ENCODE measurements around the gene GAL3ST2. TPM values are rescaled to one million over a fixed set of nuclear protein-coding genes. Genes with fewer than 3 reads are reported as not detected.
A peak's percentile ranks its signal among the peaks of the same experiment; 100 is the strongest.
"Not testable (repeated sequence)": the region's sequence is repeated elsewhere in the genome, so short reads cannot be mapped to it uniquely, and the experiment has no call there.

GAL3ST2 gene
- total RNA-seq (1.1 TPM), polyA plus RNA-seq (not detected)

- H3K27me3 Mint-ChIP-seq = no peaks in the 10 kb centered on the region
- Histone ChIP-seq H3K9me3 (ENCODE audit: control insufficient read depth in 2 of 2, low read length in 2 of 2) (peaks cover 0 to 5% of the 10 kb centered on the region in 2 experiments), H3K27ac (ENCODE audit: insufficient read depth, low read length, poor library complexity, severe bottlenecking) (no peak within 1 kb of the TSS), H3K36me3 (ENCODE audit: control insufficient read depth, insufficient read depth, low read length) (no peaks in the 10 kb centered on the region), H3K27me3 (ENCODE audit: control insufficient read depth, insufficient read depth, low read length) (no peaks in the 10 kb centered on the region), H3K4me3 (ENCODE audit: low read depth, low read length) (no peak within 1 kb of the TSS), H3K4me1 (ENCODE audit: control insufficient read depth, insufficient read depth, low read length, poor library complexity, severe bottlenecking) (peaks cover 11% of the 10 kb centered on the region)
- no peaks in the 10 kb centered on the region for H3K36me3 Mint-ChIP-seq
- peaks cover 5 to 14% (median 7%) of the 10 kb centered on the region in 4 donors for H3K4me1 Mint-ChIP-seq
- ATAC-seq (ENCODE audit: low read depth in 2 of 2) (no peak), DNase-seq (no peak)
- H3K4me3 Mint-ChIP-seq = no peak within 1 kb of the TSS
- H3K9me3 Mint-ChIP-seq = peaks cover 0 to 8% (median 2%) of the 10 kb centered on the region in 7 donors
- H3K27ac Mint-ChIP-seq = no peak within 1 kb of the TSS
Measured at GRCh38 chr2:241776336-241777169, at the start of gene GAL3ST2. Gene GAL3ST2 (plus strand): TSS chr2:241776822. CDS start chr2:241776956, 134 bp downstream.

- Mint-ChIP-seq H3K4me3 (peak overlapping the region in 1 of 4 donors; percentile 23), H3K27ac (no peak overlapping the region), H3K27me3 (no peaks in the 10 kb centered on the region), H3K36me3 (peaks cover 18% of the 10 kb centered on the region), H3K4me1 (peaks cover 0 to 13% (median 2%) of the 10 kb centered on the region in 4 donors), H3K9me3 (no peaks in the 10 kb centered on the region)
- DNase-seq (no peak), ATAC-seq (ENCODE audit: low read depth in 2 of 2) (no peak)
- Histone ChIP-seq H3K9me3 (ENCODE audit: control insufficient read depth in 2 of 2, low read length in 2 of 2) (peaks cover 0 to 3% of the 10 kb centered on the region in 2 experiments), H3K4me1 (ENCODE audit: control insufficient read depth, insufficient read depth, low read length, poor library complexity, severe bottlenecking) (peaks cover 2% of the 10 kb centered on the region), H3K4me3 (ENCODE audit: low read depth, low read length) (no peak overlapping the region), H3K27me3 (ENCODE audit: control insufficient read depth, insufficient read depth, low read length) (no peaks in the 10 kb centered on the region), H3K36me3 (ENCODE audit: control insufficient read depth, insufficient read depth, low read length) (peaks cover 8% of the 10 kb centered on the region), H3K27ac (ENCODE audit: insufficient read depth, low read length, poor library complexity, severe bottlenecking) (no peak overlapping the region)
Measured at GRCh38 chr2:241728000-241728399, 48.6 kb upstream of the GAL3ST2 start.

- ATAC-seq (ENCODE audit: low read depth in 2 of 2) (no peak), DNase-seq (no peak)
- H3K36me3 Mint-ChIP-seq = peaks cover 12% of the 10 kb centered on the region
- no peaks in the 10 kb centered on the region for H3K27me3 Mint-ChIP-seq
- H3K36me3 ChIP-seq (ENCODE audit: control insufficient read depth, insufficient read depth, low read length) = peaks cover 2% of the 10 kb centered on the region
- no peaks in the 10 kb centered on the region for H3K9me3 Mint-ChIP-seq
- H3K4me3 Mint-ChIP-seq = no peak overlapping the region
- H3K27ac Mint-ChIP-seq = no peak overlapping the region
- H3K4me1 Mint-ChIP-seq = peaks cover 0 to 15% (median 4%) of the 10 kb centered on the region in 4 donors
- H3K4me3 ChIP-seq (ENCODE audit: low read depth, low read length) = no peak overlapping the region
- no peaks in the 10 kb centered on the region for H3K27me3 ChIP-seq (ENCODE audit: control insufficient read depth, insufficient read depth, low read length)
- H3K27ac ChIP-seq (ENCODE audit: insufficient read depth, low read length, poor library complexity, severe bottlenecking) = no peak overlapping the region
- peaks cover 3% of the 10 kb centered on the region for H3K4me1 ChIP-seq (ENCODE audit: control insufficient read depth, insufficient read depth, low read length, poor library complexity, severe bottlenecking)
- no peaks in the 10 kb centered on the region for H3K9me3 ChIP-seq (ENCODE audit: control insufficient read depth in 2 of 2, low read length in 2 of 2)
Measured at GRCh38 chr2:241728627-241729026, 48.0 kb upstream of the GAL3ST2 start.

- no peaks in the 10 kb centered on the region for H3K27me3 Mint-ChIP-seq
- no peaks in the 10 kb centered on the region for H3K9me3 ChIP-seq (ENCODE audit: control insufficient read depth in 2 of 2, low read length in 2 of 2)
- H3K4me3 ChIP-seq (ENCODE audit: low read depth, low read length) = no peak overlapping the region
- H3K9me3 Mint-ChIP-seq = no peaks in the 10 kb centered on the region
- no peak overlapping the region for H3K4me3 Mint-ChIP-seq
- ATAC-seq (ENCODE audit: low read depth in 2 of 2) = no peak
- peaks cover 9% of the 10 kb centered on the region for H3K4me1 ChIP-seq (ENCODE audit: control insufficient read depth, insufficient read depth, low read length, poor library complexity, severe bottlenecking)
- no peak overlapping the region for H3K27ac Mint-ChIP-seq
- no peak for DNase-seq
- no peaks in the 10 kb centered on the region for H3K27me3 ChIP-seq (ENCODE audit: control insufficient read depth, insufficient read depth, low read length)
- H3K4me1 Mint-ChIP-seq = peaks cover 0 to 18% (median 5%) of the 10 kb centered on the region in 4 donors
- H3K27ac ChIP-seq (ENCODE audit: insufficient read depth, low read length, poor library complexity, severe bottlenecking) = no peak overlapping the region
- peaks cover 5% of the 10 kb centered on the region for H3K36me3 Mint-ChIP-seq
- peaks cover 2% of the 10 kb centered on the region for H3K36me3 ChIP-seq (ENCODE audit: control insufficient read depth, insufficient read depth, low read length)
Measured at GRCh38 chr2:241729868-241730267, 46.8 kb upstream of the GAL3ST2 start.

- H3K4me1 ChIP-seq (ENCODE audit: control insufficient read depth, insufficient read depth, low read length, poor library complexity, severe bottlenecking) = peaks cover 18% of the 10 kb centered on the region
- H3K36me3 ChIP-seq (ENCODE audit: control insufficient read depth, insufficient read depth, low read length) = peaks cover 2% of the 10 kb centered on the region
- ATAC-seq (ENCODE audit: low read depth in 2 of 2) (no peak), DNase-seq (no peak)
- peaks cover 1% of the 10 kb centered on the region for H3K36me3 Mint-ChIP-seq
- H3K4me1 Mint-ChIP-seq = peaks cover 0 to 23% (median 5%) of the 10 kb centered on the region in 4 donors
- H3K27ac Mint-ChIP-seq = no peak overlapping the region
- no peaks in the 10 kb centered on the region for H3K9me3 Mint-ChIP-seq
- peak overlapping the region in 3 of 4 donors; percentile 28 to 77 (median 44) for H3K4me3 Mint-ChIP-seq
- no peaks in the 10 kb centered on the region for H3K27me3 ChIP-seq (ENCODE audit: control insufficient read depth, insufficient read depth, low read length)
- H3K9me3 ChIP-seq (ENCODE audit: control insufficient read depth in 2 of 2, low read length in 2 of 2) = no peaks in the 10 kb centered on the region
- no peak overlapping the region for H3K4me3 ChIP-seq (ENCODE audit: low read depth, low read length)
- no peaks in the 10 kb centered on the region for H3K27me3 Mint-ChIP-seq
- no peak overlapping the region for H3K27ac ChIP-seq (ENCODE audit: insufficient read depth, low read length, poor library complexity, severe bottlenecking)
Measured at GRCh38 chr2:241730671-241731293, 45.8 kb upstream of the GAL3ST2 start.

- peak; percentile 34 to 50 (median 44) for DNase-seq
- H3K27ac Mint-ChIP-seq; H3K9me3 ChIP-seq (ENCODE audit: control insufficient read depth in 2 of 2, low read length in 2 of 2); ATAC-seq (ENCODE audit: low read depth in 2 of 2); H3K36me3 ChIP-seq (ENCODE audit: control insufficient read depth, insufficient read depth, low read length); H3K27me3 ChIP-seq (ENCODE audit: control insufficient read depth, insufficient read depth, low read length); H3K4me3 ChIP-seq (ENCODE audit: low read depth, low read length); H3K27me3 Mint-ChIP-seq; H3K9me3 Mint-ChIP-seq; H3K27ac ChIP-seq (ENCODE audit: insufficient read depth, low read length, poor library complexity, severe bottlenecking); H3K36me3 Mint-ChIP-seq: not testable (repeated sequence)
- H3K4me3 Mint-ChIP-seq = peak overlapping the region; percentile 33 to 81 (median 70)
- peaks cover 0 to 30% (median 11%) of the 10 kb centered on the region in 4 donors for H3K4me1 Mint-ChIP-seq
- peaks cover 19% of the 10 kb centered on the region for H3K4me1 ChIP-seq (ENCODE audit: control insufficient read depth, insufficient read depth, low read length, poor library complexity, severe bottlenecking)
Measured at GRCh38 chr2:241732513-241733186, 44.0 kb upstream of the GAL3ST2 start.

- H3K9me3 ChIP-seq (ENCODE audit: control insufficient read depth in 2 of 2, low read length in 2 of 2) = no peaks in the 10 kb centered on the region
- Mint-ChIP-seq H3K27ac (peak overlapping the region in 2 of 3 donors; percentile 46 to 91), H3K4me1 (peaks cover 0 to 37% (median 15%) of the 10 kb centered on the region in 4 donors), H3K9me3 (no peaks in the 10 kb centered on the region), H3K4me3 (peak overlapping the region; percentile 63 to 81 (median 77)), H3K36me3 (peaks cover under 1% of the 10 kb centered on the region), H3K27me3 (no peaks in the 10 kb centered on the region)
- H3K27ac ChIP-seq (ENCODE audit: insufficient read depth, low read length, poor library complexity, severe bottlenecking) = no peak overlapping the region
- no peaks in the 10 kb centered on the region for H3K27me3 ChIP-seq (ENCODE audit: control insufficient read depth, insufficient read depth, low read length)
- H3K4me3 ChIP-seq (ENCODE audit: low read depth, low read length) = no peak overlapping the region
- DNase-seq = no peak
- ATAC-seq (ENCODE audit: low read depth in 2 of 2) = no peak
- H3K36me3 ChIP-seq (ENCODE audit: control insufficient read depth, insufficient read depth, low read length) = no peaks in the 10 kb centered on the region
- peaks cover 19% of the 10 kb centered on the region for H3K4me1 ChIP-seq (ENCODE audit: control insufficient read depth, insufficient read depth, low read length, poor library complexity, severe bottlenecking)
Measured at GRCh38 chr2:241733391-241734207, 43.0 kb upstream of the GAL3ST2 start.
